Measurements from ENCODE around the gene ATP2A3. TPM values are rescaled to one million over a fixed set of nuclear protein-coding genes. Genes with fewer than 3 reads are reported as not detected.

ATP2A3 gene
- total and polyA plus RNA-seq, 2 donors (not counting 1 experiment from before 2014, with no cell fraction given), result 0.25 to 12.4 TPM

DNA sequence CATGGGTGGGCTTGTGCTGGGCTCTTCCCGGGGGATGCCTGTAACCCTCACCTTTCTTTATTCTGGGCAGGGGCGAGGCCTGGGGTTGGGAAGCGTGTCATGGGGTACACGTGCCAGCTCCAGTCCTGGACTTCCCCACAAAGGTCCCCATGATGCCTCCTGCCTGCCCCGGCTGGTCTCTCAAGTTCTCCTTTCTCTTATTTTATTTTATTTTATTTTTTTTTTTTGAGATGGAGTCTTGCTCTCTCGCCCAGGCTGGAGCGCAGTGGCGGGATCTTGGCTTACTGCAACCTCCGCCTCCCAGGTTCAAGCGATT is 8.6 kb downstream of the ATP2A3 start:
- no peaks in the 10 kb centered on the region for H3K36me3 ChIP-seq (ENCODE audit: control insufficient read depth, insufficient read depth, low read length)
- H3K27me3 ChIP-seq (ENCODE audit: control insufficient read depth, insufficient read depth, low read length), result no peaks in the 10 kb centered on the region
- TF ChIP-seq, protein P1, sequence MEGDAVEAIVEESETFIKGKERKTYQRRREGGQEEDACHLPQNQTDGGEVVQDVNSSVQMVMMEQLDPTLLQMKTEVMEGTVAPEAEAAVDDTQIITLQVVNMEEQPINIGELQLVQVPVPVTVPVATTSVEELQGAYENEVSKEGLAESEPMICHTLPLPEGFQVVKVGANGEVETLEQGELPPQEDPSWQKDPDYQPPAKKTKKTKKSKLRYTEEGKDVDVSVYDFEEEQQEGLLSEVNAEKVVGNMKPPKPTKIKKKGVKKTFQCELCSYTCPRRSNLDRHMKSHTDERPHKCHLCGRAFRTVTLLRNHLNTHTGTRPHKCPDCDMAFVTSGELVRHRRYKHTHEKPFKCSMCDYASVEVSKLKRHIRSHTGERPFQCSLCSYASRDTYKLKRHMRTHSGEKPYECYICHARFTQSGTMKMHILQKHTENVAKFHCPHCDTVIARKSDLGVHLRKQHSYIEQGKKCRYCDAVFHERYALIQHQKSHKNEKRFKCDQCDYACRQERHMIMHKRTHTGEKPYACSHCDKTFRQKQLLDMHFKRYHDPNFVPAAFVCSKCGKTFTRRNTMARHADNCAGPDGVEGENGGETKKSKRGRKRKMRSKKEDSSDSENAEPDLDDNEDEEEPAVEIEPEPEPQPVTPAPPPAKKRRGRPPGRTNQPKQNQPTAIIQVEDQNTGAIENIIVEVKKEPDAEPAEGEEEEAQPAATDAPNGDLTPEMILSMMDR (conservative IDR thresholded peaks at IDR 0.05 in 1 of 2, IDR thresholded peaks at IDR 0.05 in 1 of 2; ENCODE audit: low read depth in 1 of 2, low read length in 2 of 2), result no peak
- no peak for TF ChIP-seq EZH2 (IDR thresholded peaks at IDR 0.05; ENCODE audit: low read length, missing control alignments)
- H3K9ac ChIP-seq (ENCODE audit: insufficient read depth, low read length), result no peak overlapping the region
- no peak for DNase-seq (ENCODE audit: low read depth in 2 of 2)
- no peak overlapping the region for H3K27ac ChIP-seq (ENCODE audit: insufficient read depth, low read length)
- H3K9me3 ChIP-seq (ENCODE audit: control insufficient read depth, insufficient read depth, low read depth, low read length), result no peaks in the 10 kb centered on the region
- no peaks in the 10 kb centered on the region for H3K79me2 ChIP-seq (ENCODE audit: control insufficient read depth, insufficient read depth, low read length)
- H2AFZ ChIP-seq (ENCODE audit: low read length), result no peak overlapping the region
- no peaks in the 10 kb centered on the region for H4K20me1 ChIP-seq (ENCODE audit: control insufficient read depth, extremely low read depth, insufficient read depth, low read length)
- no peak overlapping the region for H3K4me3 ChIP-seq (replicated peaks in 1 of 4; ENCODE audit: control extremely low read depth in 1 of 4, insufficient read depth in 1 of 4, low read depth in 3 of 4, low read length in 4 of 4)
- no peak overlapping the region for H3K4me2 ChIP-seq (ENCODE audit: extremely low read depth, insufficient read depth, low read length)
- peaks cover 5% of the 10 kb centered on the region for H3K4me1 ChIP-seq (ENCODE audit: control insufficient read depth, extremely low read depth, insufficient read depth, low read length)

DNA sequence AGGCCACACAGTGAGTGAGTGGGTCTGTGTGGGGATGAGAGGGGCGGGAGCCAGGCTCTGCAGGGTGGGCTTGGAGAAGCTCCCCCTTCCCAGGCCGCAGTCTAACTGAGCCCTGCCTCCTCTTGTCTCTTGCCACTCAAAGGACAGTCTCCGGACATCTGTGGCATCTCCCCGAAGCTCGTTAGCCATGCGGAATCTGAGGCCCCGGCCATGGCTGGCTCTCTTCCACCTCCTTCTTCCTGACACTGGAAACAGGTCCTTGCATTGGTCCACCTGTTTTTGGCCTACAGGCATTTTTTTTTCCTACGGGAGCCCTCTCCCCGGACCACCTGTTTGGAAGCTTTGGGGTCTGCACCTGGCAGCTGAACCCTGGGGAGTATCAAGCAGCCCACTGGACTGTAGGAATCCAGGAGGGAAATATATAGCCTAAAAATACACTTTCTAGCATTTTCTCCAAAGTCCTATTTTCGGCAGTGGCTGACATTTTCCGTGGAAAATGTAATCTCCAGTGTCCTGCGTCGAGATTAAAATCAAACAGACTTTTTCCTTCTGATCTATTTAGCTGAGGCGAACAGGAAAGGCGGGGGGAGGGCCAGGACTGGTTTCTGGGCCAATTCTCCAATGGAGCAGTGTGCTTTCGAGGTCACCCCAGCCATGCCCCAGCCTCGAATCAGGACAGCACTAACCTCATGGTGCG is 9.1 kb downstream of the ATP2A3 start:
- Histone ChIP-seq H4K20me1 (ENCODE audit: control insufficient read depth, extremely low read depth, insufficient read depth, low read length) (no peaks in the 10 kb centered on the region), H3K27me3 (ENCODE audit: control insufficient read depth, insufficient read depth, low read length) (no peaks in the 10 kb centered on the region), H3K4me2 (ENCODE audit: extremely low read depth, insufficient read depth, low read length) (no peak overlapping the region), H3K4me1 (ENCODE audit: control insufficient read depth, extremely low read depth, insufficient read depth, low read length) (peaks cover 5% of the 10 kb centered on the region), H3K79me2 (ENCODE audit: control insufficient read depth, insufficient read depth, low read length) (no peaks in the 10 kb centered on the region), H3K27ac (ENCODE audit: insufficient read depth, low read length) (no peak overlapping the region), H3K9ac (ENCODE audit: insufficient read depth, low read length) (no peak overlapping the region), H2AFZ (ENCODE audit: low read length) (no peak overlapping the region), H3K4me3 (replicated peaks in 1 of 4; ENCODE audit: control extremely low read depth in 1 of 4, insufficient read depth in 1 of 4, low read depth in 3 of 4, low read length in 4 of 4) (no peak overlapping the region), H3K9me3 (ENCODE audit: control insufficient read depth, insufficient read depth, low read depth, low read length) (no peaks in the 10 kb centered on the region), H3K36me3 (ENCODE audit: control insufficient read depth, insufficient read depth, low read length) (no peaks in the 10 kb centered on the region)
- DNase-seq (ENCODE audit: low read depth in 2 of 2), result no peak
- TF ChIP-seq EZH2 (IDR thresholded peaks at IDR 0.05; ENCODE audit: low read length, missing control alignments), result no peak

GRCh38 chr17:3954086-3954485 is 10.2 kb downstream of the ATP2A3 start:
- H2AFZ ChIP-seq (ENCODE audit: low read length), result no peak overlapping the region
- H3K9ac ChIP-seq (ENCODE audit: insufficient read depth, low read length), result no peak overlapping the region
- no peak overlapping the region for H3K4me2 ChIP-seq (ENCODE audit: extremely low read depth, insufficient read depth, low read length)
- peaks cover under 1% of the 10 kb centered on the region for H3K4me1 ChIP-seq (ENCODE audit: control insufficient read depth, extremely low read depth, insufficient read depth, low read length)
- H3K27me3 ChIP-seq (ENCODE audit: control insufficient read depth, insufficient read depth, low read length), result no peaks in the 10 kb centered on the region
- H3K4me3 ChIP-seq (replicated peaks in 1 of 4; ENCODE audit: control extremely low read depth in 1 of 4, insufficient read depth in 1 of 4, low read depth in 3 of 4, low read length in 4 of 4), result no peak overlapping the region
- H4K20me1 ChIP-seq (ENCODE audit: control insufficient read depth, extremely low read depth, insufficient read depth, low read length), result no peaks in the 10 kb centered on the region
- H3K9me3 ChIP-seq (ENCODE audit: control insufficient read depth, insufficient read depth, low read depth, low read length), result no peaks in the 10 kb centered on the region
- H3K27ac ChIP-seq (ENCODE audit: insufficient read depth, low read length), result no peak overlapping the region
- TF ChIP-seq, protein P1 (conservative IDR thresholded peaks at IDR 0.05 in 1 of 2, IDR thresholded peaks at IDR 0.05 in 1 of 2; ENCODE audit: low read depth in 1 of 2, low read length in 2 of 2), result no peak
- no peak for TF ChIP-seq EZH2 (IDR thresholded peaks at IDR 0.05; ENCODE audit: low read length, missing control alignments)
- no peaks in the 10 kb centered on the region for H3K79me2 ChIP-seq (ENCODE audit: control insufficient read depth, insufficient read depth, low read length)
- H3K36me3 ChIP-seq (ENCODE audit: control insufficient read depth, insufficient read depth, low read length), result no peaks in the 10 kb centered on the region
- DNase-seq (ENCODE audit: low read depth in 2 of 2), result no peak

Data from fibroblast of lung (primary cell).